Psoas muscle (tissue), 8 donors: ENCODE results near the gene GRK6. TPM values are rescaled to one million over a fixed set of nuclear protein-coding genes. Genes with fewer than 3 reads are reported as not detected.
A peak's percentile ranks its signal among the peaks of the same experiment; 100 is the strongest.

ENCODE experiments used
- ATAC-seq, 4 donors: fragments of 200-7000 bp; cut with Tn5 transposase; one replicate each; pipeline ENCODE4 v1.9.1; 2020; ENCODE audit warnings: moderate library complexity in 3 of 4, mild to moderate bottlenecking in 2 of 4
- DNase-seq, 2 donors: peaks; one replicate each; pipeline ENCODE4 v3.0.0-alpha.2; 2020
- H3K27ac ChIP-seq: fragments of 200-600 bp; one replicate; pipeline ENCODE4 v1.8.0; 2022
- H3K27me3 ChIP-seq, 3 donors: fragments of 200-600 bp in 1 of 3; one replicate each; pipeline versions ENCODE4 v1.6.1 to v1.8.0; 2013 to 2022; ENCODE audit warnings: low read length in 2 of 3, mild to moderate bottlenecking in 2 of 3, moderate library complexity in 1 of 3; ENCODE audit not compliant: insufficient read depth in 3 of 3
- H3K36me3 ChIP-seq, 2 donors: fragments of 200-600 bp in 1 of 2; one replicate each; pipeline versions ENCODE4 v1.6.1 to v1.8.0; 2013 to 2022; ENCODE audit warnings: low read depth in 1 of 2, mild to moderate bottlenecking in 1 of 2, moderate library complexity in 1 of 2; ENCODE audit not compliant: insufficient read depth in 1 of 2
- H3K4me1 ChIP-seq: fragments of 200-600 bp; one replicate; pipeline ENCODE4 v1.8.0; 2022
- H3K4me3 ChIP-seq: fragments of 200-600 bp; one replicate; pipeline ENCODE4 v1.8.0; 2022; ENCODE audit warnings: mild to moderate bottlenecking
- H3K9me3 ChIP-seq: fragments of 200-600 bp; one replicate; pipeline ENCODE4 v1.8.0; 2022
- CTCF ChIP-seq: fragments of 200-600 bp; IDR thresholded peaks from one replicate; pipeline ENCODE4 v1.8.0; 2022; ENCODE audit warnings: antibody characterized with exemption
- WGBS, 3 donors: extraction: QIAGEN DNeasy Blood & Tissue Kit; methylation state at CpG; one replicate each; pipeline versions ENCODE4 v1.1.6 to v1.1.7; 2013; 5-methylcytosine and 5-hydroxymethylcytosine counted together
- intact Hi-C, 2 donors: fragments of 100-400 bp; cut with DNase I; formaldehyde crosslinking; loops; one replicate each; pipeline versions ENCODE4 v1.11.0 to v1.14.2; 2022
- polyA plus RNA-seq, 3 donors: library from polyadenylated mRNA; stranded (reverse); fragments of 200-250 nt; gene quantifications; one replicate each; pipeline ENCODE4 v1.2.3, GENCODE V29; 2013
- total RNA-seq, 4 donors: library from RNA; stranded (reverse); fragmentation: NEBNext Ultra II Directional in 2 of 4; extraction: Animal tissue kit (Norgen Biotek cat#: 25700) in 2 of 4; gene quantifications; one replicate each; pipeline versions ENCODE4 v1.2.1 to v1.2.4, GENCODE V29; 2021 to 2023
- donor health status: healthy with polysubstance abuse.
- donor health status: DM: no; HTN: no; CAD: no; lungs with moderate emphysema.
- donor health status: Bipolar disorder and iron deficiency.
- donor health status: healthy.
- donor health status: DM: yes; HTN: yes; CAD: no.
- donor health status: DM: no; HTN: no; CAD: no.
- donor health status: DM: no; HTN: no; CAD: no.
- donor health status: DM: yes; HTN: yes; CAD: no.

Gene GRK6
- total and polyA plus RNA-seq, 7 donors = 12.3 to 22.6 (median 15.8) TPM

GRCh38 chr5:177382423-177383029 lies 44.0 kb upstream of the GRK6 start:
- intact Hi-C loops = no loop called here
- H3K4me3 ChIP-seq = no peak overlapping the region
- H3K4me1 ChIP-seq = no peaks in the 10 kb centered on the region
- no peaks in the 10 kb centered on the region for H3K9me3 ChIP-seq
- peaks cover 0 to 1% (median 0%) of the 10 kb centered on the region in 3 donors for H3K27me3 ChIP-seq
- no peaks in the 10 kb centered on the region for H3K36me3 ChIP-seq
- WGBS, 3 donors = 23 to 46% (median 37%) methylated on average over 11 of the region's 11 CpGs
- ATAC-seq (peak in 1 of 4 donors; percentile 5), DNase-seq (no peak)
- no peak for TF ChIP-seq CTCF
- no peak overlapping the region for H3K27ac ChIP-seq

- ATAC-seq (no peak), DNase-seq (no peak)
- Histone ChIP-seq H3K9me3 (no peaks in the 10 kb centered on the region), H3K27ac (no peak overlapping the region), H3K4me3 (no peak overlapping the region), H3K36me3 (no peaks in the 10 kb centered on the region), H3K27me3 (peaks cover 0 to 1% (median 0%) of the 10 kb centered on the region in 3 donors), H3K4me1 (no peaks in the 10 kb centered on the region)
- TF ChIP-seq CTCF = no peak
- intact Hi-C loops = no loop called here
- 86 to 89% (median 89%) methylated on average over 9 of the region's 9 CpGs for WGBS, 3 donors
These were observed 43.3 kb upstream of the GRK6 start for GRCh38 chr5:177383181-177383580.

GRCh38 chr5:177384134-177384533 lies 42.3 kb upstream of the GRK6 start, which contains the start of gene SLC34A1:
Gene SLC34A1 (plus strand): TSS chr5:177384434. CDS start chr5:177385742, 1,308 bp downstream.
- 76 to 78% (median 77%) methylated on average over 4 of the region's 4 CpGs for WGBS, 3 donors
- H3K27me3 ChIP-seq = peaks cover 0 to 1% (median 0%) of the 10 kb centered on the region in 3 donors

GRCh38 chr5:177385720-177386119 lies 40.8 kb upstream of the GRK6 start:
- H3K4me1 ChIP-seq = no peaks in the 10 kb centered on the region
- H3K27me3 ChIP-seq = peaks cover 0 to 1% (median 0%) of the 10 kb centered on the region in 3 donors
- no peak overlapping the region for H3K27ac ChIP-seq
- intact Hi-C loops = no loop called here
- DNase-seq = no peak
- H3K4me3 ChIP-seq = no peak overlapping the region
- H3K9me3 ChIP-seq = no peaks in the 10 kb centered on the region
- 71 to 82% (median 77%) methylated on average over 10 to 11 of the region's 11 CpGs for WGBS, 3 donors
- no peak for ATAC-seq
- no peak for TF ChIP-seq CTCF
- no peaks in the 10 kb centered on the region for H3K36me3 ChIP-seq

More at GRCh38 chr5:177384134-177384533, 42.3 kb upstream of the GRK6 start, which contains the start of gene SLC34A1:
- DNase-seq = no peak
- Histone ChIP-seq H3K4me3 (no peak within 1 kb of the TSS), H3K27ac (no peak within 1 kb of the TSS), H3K9me3 (no peaks in the 10 kb centered on the region), H3K4me1 (no peaks in the 10 kb centered on the region), H3K36me3 (no peaks in the 10 kb centered on the region)
- TF ChIP-seq CTCF = no peak
- no peak for ATAC-seq
- intact Hi-C loops = no loop called here

- WGBS, 3 donors = 78 to 85% (median 79%) methylated on average over 8 of the region's 8 CpGs
- no peaks in the 10 kb centered on the region for H3K27me3 ChIP-seq
- intact Hi-C loops = no loop called here
- H3K4me1 ChIP-seq = no peaks in the 10 kb centered on the region
- DNase-seq (no peak), ATAC-seq (no peak)
- no peak for TF ChIP-seq CTCF
- no peak overlapping the region for H3K27ac ChIP-seq
- H3K36me3 ChIP-seq = no peaks in the 10 kb centered on the region
- H3K4me3 ChIP-seq = no peak overlapping the region
- no peaks in the 10 kb centered on the region for H3K9me3 ChIP-seq
These were observed 39.9 kb upstream of the GRK6 start for GRCh38 chr5:177386542-177386941.
